ENCODE measurements around the gene PCSK4.

Gene PCSK4

DNA sequence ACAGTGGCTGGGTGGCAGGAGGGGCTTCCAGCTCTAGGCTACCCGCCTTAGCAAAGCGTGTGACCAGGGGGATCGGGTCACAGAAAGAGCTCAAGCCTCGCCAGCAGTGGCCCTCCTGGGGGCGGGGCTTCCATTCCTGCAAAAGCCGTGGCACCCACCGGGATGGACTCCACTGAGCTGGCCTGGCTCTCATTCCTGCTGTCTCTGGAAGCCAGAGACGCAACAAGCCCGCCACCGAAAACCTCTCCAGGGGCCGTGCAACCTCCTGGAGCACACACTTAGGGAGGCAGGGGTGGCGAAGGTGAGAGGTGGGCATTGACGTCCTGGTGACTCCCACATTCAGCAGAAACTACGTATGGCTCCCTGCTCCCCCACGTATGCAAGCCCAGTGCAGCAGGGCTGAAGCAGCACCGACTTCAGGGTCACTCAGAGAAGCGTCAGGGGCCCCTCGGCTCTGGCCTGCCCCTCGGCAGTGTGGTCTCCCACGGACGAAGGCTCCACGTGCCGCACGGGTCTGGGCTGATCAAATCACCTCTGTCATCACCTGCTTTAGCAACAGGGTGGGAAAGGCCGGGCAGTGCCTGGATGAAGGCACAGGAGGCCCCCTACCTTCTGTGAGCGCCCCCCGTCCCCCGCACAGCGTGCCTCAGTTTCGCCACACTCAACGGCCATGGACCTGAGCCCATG lies 14.3 kb downstream of the PCSK4 start:
- no peak overlapping the region for H2AFZ ChIP-seq (ENCODE audit: low read depth, low read length, severe bottlenecking)
- H3K36me3 ChIP-seq (ENCODE audit: low read length): no peaks in the 10 kb centered on the region
- no peak overlapping the region for H3K4me3 ChIP-seq (ENCODE audit: insufficient read depth, low read length, poor library complexity, severe bottlenecking)
- peaks cover 20% of the 10 kb centered on the region for H3K79me2 ChIP-seq (ENCODE audit: insufficient read depth, low read length)
- H3K4me2 ChIP-seq (ENCODE audit: low read depth, low read length, poor library complexity, severe bottlenecking): no peak overlapping the region
- no peaks in the 10 kb centered on the region for H3K27me3 ChIP-seq (ENCODE audit: low read length)
- no peak overlapping the region for H3K27ac ChIP-seq (ENCODE audit: low read depth, low read length)
- no peaks in the 10 kb centered on the region for H3K9me2 ChIP-seq (replicated peaks; ENCODE audit: insufficient read depth, low read length)
- H4K20me1 ChIP-seq (ENCODE audit: low read depth, low read length): peaks cover 3% of the 10 kb centered on the region; the same call in 1 of the 2 replicates
- peaks cover 7% of the 10 kb centered on the region; the same call in 1 of the 2 replicates for H3F3A ChIP-seq (ENCODE audit: insufficient read depth)
- H3K9ac ChIP-seq (ENCODE audit: low read length): no peak overlapping the region
- H3K9me3 ChIP-seq (ENCODE audit: insufficient read depth, low read length): no peaks in the 10 kb centered on the region
- no peak for TF ChIP-seq EZH2phosphoT487 (conservative IDR thresholded peaks at IDR 0.05; ENCODE audit: low read length)
- TF ChIP-seq, protein P1, sequence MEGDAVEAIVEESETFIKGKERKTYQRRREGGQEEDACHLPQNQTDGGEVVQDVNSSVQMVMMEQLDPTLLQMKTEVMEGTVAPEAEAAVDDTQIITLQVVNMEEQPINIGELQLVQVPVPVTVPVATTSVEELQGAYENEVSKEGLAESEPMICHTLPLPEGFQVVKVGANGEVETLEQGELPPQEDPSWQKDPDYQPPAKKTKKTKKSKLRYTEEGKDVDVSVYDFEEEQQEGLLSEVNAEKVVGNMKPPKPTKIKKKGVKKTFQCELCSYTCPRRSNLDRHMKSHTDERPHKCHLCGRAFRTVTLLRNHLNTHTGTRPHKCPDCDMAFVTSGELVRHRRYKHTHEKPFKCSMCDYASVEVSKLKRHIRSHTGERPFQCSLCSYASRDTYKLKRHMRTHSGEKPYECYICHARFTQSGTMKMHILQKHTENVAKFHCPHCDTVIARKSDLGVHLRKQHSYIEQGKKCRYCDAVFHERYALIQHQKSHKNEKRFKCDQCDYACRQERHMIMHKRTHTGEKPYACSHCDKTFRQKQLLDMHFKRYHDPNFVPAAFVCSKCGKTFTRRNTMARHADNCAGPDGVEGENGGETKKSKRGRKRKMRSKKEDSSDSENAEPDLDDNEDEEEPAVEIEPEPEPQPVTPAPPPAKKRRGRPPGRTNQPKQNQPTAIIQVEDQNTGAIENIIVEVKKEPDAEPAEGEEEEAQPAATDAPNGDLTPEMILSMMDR (IDR thresholded peaks at IDR 0.05; ENCODE audit: insufficient read depth, low read length, poor library complexity, severe bottlenecking): no peak

DNA sequence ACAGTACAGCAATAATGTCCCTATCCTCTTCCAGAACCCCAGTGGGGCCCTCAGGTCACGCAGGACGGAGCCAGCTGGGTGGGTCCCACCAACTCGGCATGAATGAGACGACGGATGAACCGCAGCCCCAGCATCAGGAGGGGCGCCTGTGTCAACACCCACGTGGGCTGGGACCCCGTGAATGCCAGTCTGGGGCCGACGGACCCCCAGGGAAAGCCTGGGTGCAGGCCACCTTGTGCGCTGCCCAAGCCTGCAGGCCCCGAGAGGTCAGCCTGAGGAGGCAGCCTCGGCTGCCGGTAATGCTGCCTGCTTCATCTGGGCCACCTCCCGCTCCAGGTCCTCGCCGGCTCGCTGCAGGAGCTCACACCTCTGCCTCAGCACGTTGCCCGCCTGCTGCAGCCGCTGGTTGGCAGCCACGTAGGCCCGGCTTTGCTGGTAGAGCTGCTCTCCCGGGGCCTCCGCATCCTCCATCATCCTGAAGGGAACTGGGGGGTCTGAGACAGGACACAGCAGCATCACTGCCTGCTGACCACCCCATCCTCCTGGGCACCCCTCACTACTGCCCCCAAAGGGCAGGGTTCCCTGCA lies 15.3 kb downstream of the PCSK4 start:
- Histone ChIP-seq H2AFZ (ENCODE audit: low read depth, low read length, severe bottlenecking) (no peak overlapping the region), H3K36me3 (ENCODE audit: low read length) (no peaks in the 10 kb centered on the region), H3K79me2 (ENCODE audit: insufficient read depth, low read length) (peaks cover 20% of the 10 kb centered on the region), H3F3A (ENCODE audit: insufficient read depth) (no peaks in the 10 kb centered on the region), H3K9me3 (ENCODE audit: insufficient read depth, low read length) (no peaks in the 10 kb centered on the region), H3K4me2 (ENCODE audit: low read depth, low read length, poor library complexity, severe bottlenecking) (no peak overlapping the region), H3K27ac (ENCODE audit: low read depth, low read length) (no peak overlapping the region), H4K20me1 (ENCODE audit: low read depth, low read length) (peaks cover 3% of the 10 kb centered on the region; the same call in 1 of the 2 replicates), H3K27me3 (ENCODE audit: low read length) (no peaks in the 10 kb centered on the region), H3K9me2 (replicated peaks; ENCODE audit: insufficient read depth, low read length) (no peaks in the 10 kb centered on the region), H3K9ac (ENCODE audit: low read length) (no peak overlapping the region), H3K4me3 (ENCODE audit: insufficient read depth, low read length, poor library complexity, severe bottlenecking) (no peak overlapping the region)
- no peak for TF ChIP-seq EZH2phosphoT487 (conservative IDR thresholded peaks at IDR 0.05; ENCODE audit: low read length)
- TF ChIP-seq, protein P1 (IDR thresholded peaks at IDR 0.05; ENCODE audit: insufficient read depth, low read length, poor library complexity, severe bottlenecking): no peak

DNA sequence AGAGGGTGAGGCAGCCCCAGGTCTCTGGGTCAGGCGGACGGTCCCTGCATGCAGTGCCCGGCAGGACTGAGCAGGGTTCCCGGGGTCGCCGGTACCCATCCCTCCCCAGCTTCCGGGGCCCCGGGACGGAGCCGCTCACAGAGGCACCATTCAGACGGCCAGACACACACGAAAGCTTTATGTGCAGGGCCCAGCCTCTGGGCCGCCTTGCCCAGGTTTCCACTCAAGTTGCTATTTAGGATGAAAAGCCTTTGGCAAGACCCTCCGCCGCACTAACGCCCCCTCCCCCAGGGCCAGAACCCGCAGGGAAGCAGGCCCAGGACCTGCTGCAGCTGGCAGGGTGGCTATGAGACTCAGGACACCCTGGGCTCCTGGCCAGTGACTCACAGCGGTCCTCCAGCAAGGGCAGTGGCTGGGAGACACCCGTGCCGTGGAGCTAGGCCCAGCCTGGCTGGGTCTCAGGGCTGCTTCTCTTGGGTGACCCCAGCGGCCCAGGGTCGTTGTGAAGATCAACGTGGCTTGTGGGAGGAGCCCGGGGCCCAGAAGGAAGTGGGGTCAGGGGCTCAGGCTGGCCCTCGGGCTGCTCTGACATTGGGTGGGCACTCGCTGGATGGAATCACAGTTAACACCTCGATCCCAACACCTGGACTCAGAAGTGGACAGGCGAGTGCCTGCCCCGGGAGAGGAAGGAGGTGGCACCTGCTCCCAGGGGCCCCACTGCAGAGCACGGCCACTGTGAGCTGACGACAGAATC lies 16.0 kb downstream of the PCSK4 start:
- Histone ChIP-seq H2AFZ (ENCODE audit: low read depth, low read length, severe bottlenecking) (no peak overlapping the region), H3K36me3 (ENCODE audit: low read length) (no peaks in the 10 kb centered on the region), H3F3A (ENCODE audit: insufficient read depth) (no peaks in the 10 kb centered on the region), H3K27ac (ENCODE audit: low read depth, low read length) (no peak overlapping the region), H3K9me2 (replicated peaks; ENCODE audit: insufficient read depth, low read length) (no peaks in the 10 kb centered on the region), H3K79me2 (ENCODE audit: insufficient read depth, low read length) (peaks cover 20% of the 10 kb centered on the region), H3K27me3 (ENCODE audit: low read length) (no peaks in the 10 kb centered on the region), H3K9ac (ENCODE audit: low read length) (no peak overlapping the region), H3K4me2 (ENCODE audit: low read depth, low read length, poor library complexity, severe bottlenecking) (no peak overlapping the region), H3K4me3 (ENCODE audit: insufficient read depth, low read length, poor library complexity, severe bottlenecking) (no peak overlapping the region), H3K9me3 (ENCODE audit: insufficient read depth, low read length) (no peaks in the 10 kb centered on the region), H4K20me1 (ENCODE audit: low read depth, low read length) (peaks cover 3% of the 10 kb centered on the region; the same call in 1 of the 2 replicates)
- no peak for TF ChIP-seq EZH2phosphoT487 (conservative IDR thresholded peaks at IDR 0.05; ENCODE audit: low read length)
- TF ChIP-seq, protein P1 (IDR thresholded peaks at IDR 0.05; ENCODE audit: insufficient read depth, low read length, poor library complexity, severe bottlenecking): no peak

Data from SU-DHL-6 (cell line).